ENCODE results near the gene TYROBP.

Gene TYROBP

GRCh38 chr19:35870798-35871197 lies 37.3 kb downstream of the TYROBP start:
- TF ChIP-seq CTCF (IDR thresholded peaks at IDR 0.05) = no peak

- TF ChIP-seq CTCF (IDR thresholded peaks at IDR 0.05) = no peak
Observed at GRCh38 chr19:35869327-35870123, 38.6 kb downstream of the TYROBP start.

- TF ChIP-seq CTCF (IDR thresholded peaks at IDR 0.05) = no peak
Observed at GRCh38 chr19:35868823-35869326, 39.2 kb downstream of the TYROBP start.

DNA sequence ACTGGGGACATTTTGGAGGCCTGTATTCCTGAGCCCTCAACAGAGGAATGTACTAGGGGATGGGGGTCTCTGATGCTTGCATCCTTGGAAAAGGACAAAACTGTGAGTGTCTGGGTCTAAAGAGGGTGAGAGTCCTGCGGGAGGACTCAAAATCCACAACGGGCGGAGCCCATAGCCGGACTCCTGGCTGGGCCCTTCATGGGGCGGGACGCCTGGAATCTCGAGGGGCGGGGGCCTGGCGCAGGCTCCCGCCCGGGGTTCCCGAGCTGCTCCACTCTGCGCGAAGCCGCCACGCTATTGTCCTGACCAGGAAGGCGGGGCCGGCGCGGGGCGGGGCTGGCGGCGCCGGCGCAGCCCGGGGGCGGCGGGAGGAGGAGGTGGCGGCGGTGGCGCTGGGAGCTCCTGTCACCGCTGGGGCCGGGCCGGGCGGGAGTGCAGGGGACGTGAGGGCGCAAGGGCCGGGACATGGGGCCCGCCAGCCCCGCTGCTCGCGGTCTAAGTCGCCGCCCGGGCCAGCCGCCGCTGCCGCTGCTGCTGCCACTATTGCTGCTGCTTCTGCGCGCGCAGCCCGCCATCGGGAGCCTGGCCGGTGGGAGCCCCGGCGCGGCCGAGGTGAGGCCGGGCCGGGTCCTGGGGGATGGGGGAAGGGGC lies 39.8 kb downstream of the TYROBP start, which contains the start of gene APLP1:
TSS of gene APLP1 (plus strand) at position 403 of the 651 bp plus-strand sequence. CDS start at position 466, 63 bp downstream.
- TF ChIP-seq CTCF (IDR thresholded peaks at IDR 0.05) = no peak

- no peak for TF ChIP-seq CTCF (IDR thresholded peaks at IDR 0.05)
Observed at GRCh38 chr19:35863018-35863417, 45.1 kb downstream of the TYROBP start.

- no peak for TF ChIP-seq CTCF (IDR thresholded peaks at IDR 0.05)
Observed at GRCh38 chr19:35862528-35862927, 45.6 kb downstream of the TYROBP start.

DNA sequence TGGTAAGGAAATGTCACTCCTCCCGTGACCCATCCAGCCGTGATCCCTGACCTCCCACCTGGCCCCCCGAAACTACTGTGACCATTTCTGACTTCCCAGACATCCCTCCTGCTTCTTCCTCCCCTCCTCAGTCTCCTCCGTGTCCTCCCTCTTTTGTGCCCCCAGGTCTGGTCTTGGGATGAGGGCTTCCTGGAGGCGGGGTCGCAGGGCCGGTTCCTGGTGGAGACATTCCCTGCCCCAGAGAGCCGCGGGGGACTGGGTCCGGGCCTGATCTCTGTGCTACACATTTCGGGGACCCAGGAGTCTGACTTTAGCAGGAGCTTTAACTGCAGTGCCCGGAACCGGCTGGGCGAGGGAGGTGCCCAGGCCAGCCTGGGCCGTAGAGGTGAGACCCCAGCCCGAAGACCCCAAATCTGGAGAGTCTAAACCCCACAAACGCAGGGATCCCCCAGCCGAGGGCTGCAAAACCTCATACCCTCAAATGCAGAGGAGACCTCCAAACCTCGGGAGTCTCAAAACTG lies 46.4 kb downstream of the TYROBP start:
- TF ChIP-seq CTCF (IDR thresholded peaks at IDR 0.05) = no peak

All from LNCAP (cell line).